H1 (cell line): ENCODE results near the gene PAF1.

Experiments used
- CTCF ChIP-seq, 3 experiments: IDR thresholded peaks; 1 replicate in 2 of 3; 2 replicates in 1 of 3; pipeline versions ENCODE4 v1.5.1 to v1.6.1; 2011; ENCODE audit warnings: low read length in 3 of 3, mild to moderate bottlenecking in 3 of 3, inconsistent platforms in 2 of 3, low read depth in 1 of 3, moderate library complexity in 1 of 3; ENCODE audit not compliant: insufficient read depth in 1 of 3; ENCODE audit errors: control extremely low read depth in 1 of 3
- MAFK ChIP-seq: IDR thresholded peaks from 2 replicates; pipeline ENCODE4 v1.6.1; 2012; ENCODE audit warnings: low read depth, mild to moderate bottlenecking, improper control_type of control experiment, low read length
- POLR2A ChIP-seq, 2 experiments: IDR thresholded peaks; 1 replicate in 1 of 2; 2 replicates in 1 of 2; pipeline ENCODE4 v1.6.1; 2011; ENCODE audit warnings: low read depth in 2 of 2, low read length in 2 of 2, mild to moderate bottlenecking in 2 of 2; ENCODE audit errors: control extremely low read depth in 1 of 2
- POLR2AphosphoS5 ChIP-seq: IDR thresholded peaks from 2 replicates; pipeline ENCODE4 v1.6.1; 2011; ENCODE audit warnings: low read depth, low read length
- SIRT6 ChIP-seq: IDR thresholded peaks from one replicate; pipeline ENCODE4 v1.7.1; 2012; ENCODE audit warnings: low read length, inconsistent platforms

DNA sequence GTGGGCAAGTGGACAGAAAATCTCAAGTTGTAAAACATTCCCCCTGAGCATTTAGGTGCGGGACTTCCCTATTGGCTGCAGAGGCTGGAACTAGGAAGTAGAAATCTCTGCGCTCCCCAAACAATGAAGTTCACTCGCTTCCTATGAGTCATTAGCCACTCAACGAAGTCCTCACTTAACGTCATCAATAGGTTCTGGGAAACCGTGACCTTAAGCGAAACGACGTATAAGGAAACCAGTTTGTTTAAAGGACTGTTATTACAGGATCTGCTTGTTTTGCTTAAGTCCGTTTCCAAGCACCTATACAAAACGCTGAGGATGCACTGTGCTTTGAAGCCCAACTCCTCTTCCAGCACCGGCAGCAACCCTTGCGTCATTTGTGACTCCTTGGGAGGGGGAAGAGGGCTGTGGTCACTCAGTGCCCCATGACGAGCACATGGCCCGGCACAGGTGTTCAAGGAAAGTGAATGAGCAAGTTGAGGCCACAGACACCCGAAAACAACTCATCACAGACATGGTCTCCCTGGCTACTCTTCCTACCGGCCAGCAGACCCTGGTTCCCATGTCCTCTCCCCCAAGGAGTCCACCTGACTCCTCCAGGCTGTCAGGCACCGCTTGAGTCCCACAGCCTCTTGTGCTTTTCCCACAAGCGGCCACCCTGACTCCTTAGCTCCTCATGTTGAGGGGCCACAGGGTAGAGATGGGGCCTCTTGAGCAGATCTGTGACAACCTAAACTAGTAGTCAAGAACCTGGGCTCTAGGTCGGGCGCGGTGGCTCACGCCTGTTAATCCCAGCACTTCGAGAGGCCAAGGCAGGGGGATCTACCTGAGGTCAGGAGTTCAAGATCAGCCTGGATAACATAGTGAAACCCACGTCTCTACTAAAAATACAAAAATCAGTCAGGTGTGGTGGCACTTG lies 40.0 kb upstream of the PAF1 start:
- TF ChIP-seq POLR2AphosphoS5 (peak; percentile 71; the same call in 1 of the 2 replicates), POLR2A (IDR thresholded peaks at IDR 0.05; ENCODE audit: control extremely low read depth in 1 of 2, low read depth in 2 of 2, low read length in 2 of 2) (peak; percentile 39 to 77), SIRT6 (no peak), MAFK (no peak), CTCF (IDR thresholded peaks at IDR 0.05; ENCODE audit: control extremely low read depth in 1 of 3, insufficient read depth in 1 of 3, low read depth in 1 of 3, low read length in 3 of 3) (no peak)
